ENCODE measurements around the gene STK16. TPM values are rescaled to one million over a fixed set of nuclear protein-coding genes. Genes with fewer than 3 reads are reported as not detected.

The STK16 gene
- total RNA-seq, 1 donor from 2014 or later = 19.9 TPM

DNA sequence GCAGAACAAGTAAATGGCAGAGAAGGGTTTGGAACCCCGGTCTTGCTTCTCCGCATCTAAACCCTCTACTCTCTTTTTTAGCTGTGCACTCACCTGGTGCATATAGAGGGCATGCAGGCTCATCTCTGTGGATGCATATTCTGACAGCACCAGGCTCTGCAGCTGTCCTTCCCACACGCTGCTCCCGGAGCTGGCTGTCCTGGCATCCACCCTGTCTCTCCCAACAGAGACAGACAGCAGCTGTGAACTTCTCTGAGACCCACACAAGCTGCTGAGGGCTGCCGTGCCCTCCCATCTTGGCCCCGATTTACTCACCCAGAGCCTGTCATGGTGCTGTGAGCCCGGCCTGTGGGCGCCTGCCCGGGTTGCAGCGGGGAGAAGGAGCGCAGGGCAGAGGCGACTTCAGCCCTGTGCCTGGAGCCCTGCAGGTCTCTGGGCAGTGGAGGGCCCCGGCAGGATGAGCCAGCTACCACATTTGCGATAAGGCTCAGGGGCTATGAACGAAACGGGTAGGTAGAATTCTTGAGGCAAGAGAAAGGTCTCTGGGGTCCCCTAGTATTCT, 23.2 kb upstream of the STK16 start:
- no peak overlapping the region for H3K27ac Mint-ChIP-seq
- Histone ChIP-seq H3K79me2 (ENCODE audit: low read depth) (no peaks in the 10 kb centered on the region), H3K4me1 (peaks cover 4% of the 10 kb centered on the region), H3K9me3 (ENCODE audit: low read depth) (no peaks in the 10 kb centered on the region), H3K4me3 (no peak overlapping the region), H4K20me1 (ENCODE audit: low read depth) (peaks cover 10% of the 10 kb centered on the region), H3K27ac (no peak overlapping the region), H3K36me3 (no peaks in the 10 kb centered on the region), H3F3A (ENCODE audit: low read depth) (peaks cover 27% of the 10 kb centered on the region), H3K27me3 (no peaks in the 10 kb centered on the region), H3K4me2 (no peak overlapping the region), H3K9ac (no peak overlapping the region), H2AFZ (replicated peaks) (no peak overlapping the region)
- no peak overlapping the region for H3K4me3 Mint-ChIP-seq
- no peaks in the 10 kb centered on the region for H3K9me3 Mint-ChIP-seq
- H3K36me3 Mint-ChIP-seq = peaks cover 22% of the 10 kb centered on the region
- peaks cover 16% of the 10 kb centered on the region for H3K4me1 Mint-ChIP-seq
- TF ChIP-seq, protein P1, sequence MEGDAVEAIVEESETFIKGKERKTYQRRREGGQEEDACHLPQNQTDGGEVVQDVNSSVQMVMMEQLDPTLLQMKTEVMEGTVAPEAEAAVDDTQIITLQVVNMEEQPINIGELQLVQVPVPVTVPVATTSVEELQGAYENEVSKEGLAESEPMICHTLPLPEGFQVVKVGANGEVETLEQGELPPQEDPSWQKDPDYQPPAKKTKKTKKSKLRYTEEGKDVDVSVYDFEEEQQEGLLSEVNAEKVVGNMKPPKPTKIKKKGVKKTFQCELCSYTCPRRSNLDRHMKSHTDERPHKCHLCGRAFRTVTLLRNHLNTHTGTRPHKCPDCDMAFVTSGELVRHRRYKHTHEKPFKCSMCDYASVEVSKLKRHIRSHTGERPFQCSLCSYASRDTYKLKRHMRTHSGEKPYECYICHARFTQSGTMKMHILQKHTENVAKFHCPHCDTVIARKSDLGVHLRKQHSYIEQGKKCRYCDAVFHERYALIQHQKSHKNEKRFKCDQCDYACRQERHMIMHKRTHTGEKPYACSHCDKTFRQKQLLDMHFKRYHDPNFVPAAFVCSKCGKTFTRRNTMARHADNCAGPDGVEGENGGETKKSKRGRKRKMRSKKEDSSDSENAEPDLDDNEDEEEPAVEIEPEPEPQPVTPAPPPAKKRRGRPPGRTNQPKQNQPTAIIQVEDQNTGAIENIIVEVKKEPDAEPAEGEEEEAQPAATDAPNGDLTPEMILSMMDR (IDR thresholded peaks at IDR 0.05) = no peak
- no peak for TF ChIP-seq EZH2phosphoT487 (IDR thresholded peaks at IDR 0.05)
- no peak for TF ChIP-seq EZH2 (IDR thresholded peaks at IDR 0.05)
- DNase-seq (ENCODE audit: low spot score) = no peak
- H3K27me3 Mint-ChIP-seq (ENCODE audit: insufficient read depth, low read depth) = peaks cover 14% of the 10 kb centered on the region

DNA sequence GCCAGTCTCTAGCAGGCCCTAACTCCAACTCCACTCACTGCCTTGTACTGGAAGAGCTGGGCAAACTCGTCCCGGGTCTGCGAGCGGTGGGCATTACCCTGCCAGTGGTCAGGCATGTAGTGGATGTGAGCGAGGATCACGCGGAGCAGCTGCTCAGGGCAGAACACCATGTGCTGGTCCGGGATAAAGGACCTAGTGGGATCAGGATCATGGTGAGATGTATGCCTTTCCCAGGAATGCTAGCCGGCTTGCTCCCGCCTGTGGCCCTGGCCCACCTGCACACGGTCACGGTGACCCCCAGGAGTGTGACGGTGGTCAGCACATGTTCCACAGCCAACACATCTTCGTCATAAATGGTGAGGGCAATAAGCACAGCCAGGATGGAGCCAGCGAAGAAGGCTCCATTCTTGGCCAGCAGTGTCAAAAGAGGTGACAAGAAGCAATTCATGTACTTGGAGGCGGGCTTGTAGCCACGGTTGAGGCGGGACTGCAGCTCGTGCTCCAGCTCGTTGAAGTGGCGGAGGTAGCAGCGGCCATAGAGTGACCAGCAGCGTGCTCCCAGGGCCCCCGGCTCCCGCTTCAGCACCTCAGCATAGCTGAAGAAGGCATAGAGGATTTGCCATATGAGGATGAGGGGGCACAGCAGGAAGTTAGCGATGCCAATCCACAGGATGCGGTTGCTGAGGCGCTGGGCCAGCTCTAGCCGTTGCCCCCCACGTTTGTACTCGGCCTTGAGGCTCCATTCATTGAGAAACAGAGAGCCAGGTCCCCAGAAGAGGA, 21.3 kb upstream of the STK16 start:
- no peak overlapping the region for H3K9ac ChIP-seq
- peaks cover 13% of the 10 kb centered on the region for H3F3A ChIP-seq (ENCODE audit: low read depth)
- H3K9me3 ChIP-seq (ENCODE audit: low read depth) = no peaks in the 10 kb centered on the region
- no peaks in the 10 kb centered on the region for H3K36me3 ChIP-seq
- TF ChIP-seq EZH2 (IDR thresholded peaks at IDR 0.05) = no peak
- TF ChIP-seq EZH2phosphoT487 (IDR thresholded peaks at IDR 0.05) = no peak
- TF ChIP-seq, protein P1 (IDR thresholded peaks at IDR 0.05) = no peak
- Mint-ChIP-seq H3K9me3 (no peaks in the 10 kb centered on the region), H3K27me3 (ENCODE audit: insufficient read depth, low read depth) (peaks cover 11% of the 10 kb centered on the region), H3K36me3 (peaks cover 22% of the 10 kb centered on the region), H3K4me1 (peaks cover 22% of the 10 kb centered on the region), H3K27ac (no peak overlapping the region), H3K4me3 (no peak overlapping the region)
- DNase-seq (ENCODE audit: low spot score) = no peak
- peaks cover 7% of the 10 kb centered on the region for H3K4me1 ChIP-seq
- H3K27me3 ChIP-seq = no peaks in the 10 kb centered on the region
- H3K4me2 ChIP-seq = no peak overlapping the region
- peaks cover 18% of the 10 kb centered on the region for H3K79me2 ChIP-seq (ENCODE audit: low read depth)
- no peak overlapping the region for H3K27ac ChIP-seq
- H4K20me1 ChIP-seq (ENCODE audit: low read depth) = peaks cover 4% of the 10 kb centered on the region
- no peak overlapping the region for H2AFZ ChIP-seq (replicated peaks)
- no peak overlapping the region for H3K4me3 ChIP-seq

DNA sequence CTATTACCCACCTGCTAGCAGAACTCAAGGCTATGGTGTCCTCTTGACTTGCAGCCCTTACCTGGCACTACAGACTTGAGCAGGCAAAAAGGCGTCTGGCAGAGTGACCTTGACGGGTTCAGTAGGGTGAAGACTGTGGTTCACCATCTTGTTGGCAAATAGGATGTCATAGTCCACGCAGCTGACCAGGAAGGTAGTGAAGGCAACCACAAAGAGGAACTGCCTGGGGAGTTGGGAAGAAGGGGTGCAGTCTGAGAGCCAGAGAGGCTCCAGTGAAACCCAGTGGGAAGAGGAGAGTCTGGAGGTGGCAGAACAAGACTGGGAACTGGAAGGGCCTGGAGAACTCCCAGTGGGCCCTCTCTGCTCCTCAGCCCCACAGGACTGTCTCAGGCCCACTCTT, 19.9 kb upstream of the STK16 start:
- no peak overlapping the region for H3K27ac ChIP-seq
- no peak overlapping the region for H3K27ac Mint-ChIP-seq
- no peak overlapping the region for H3K9ac ChIP-seq
- peaks cover 6% of the 10 kb centered on the region for H3K27me3 Mint-ChIP-seq (ENCODE audit: insufficient read depth, low read depth)
- TF ChIP-seq, protein P1 (IDR thresholded peaks at IDR 0.05) = no peak
- no peak for DNase-seq (ENCODE audit: low spot score)
- H3K4me3 Mint-ChIP-seq = peak overlapping the region; percentile 52
- H3K36me3 ChIP-seq = no peaks in the 10 kb centered on the region
- no peak overlapping the region for H2AFZ ChIP-seq (replicated peaks)
- H3F3A ChIP-seq (ENCODE audit: low read depth) = peaks cover 7% of the 10 kb centered on the region
- peaks cover 20% of the 10 kb centered on the region for H3K4me1 Mint-ChIP-seq
- peaks cover 4% of the 10 kb centered on the region for H4K20me1 ChIP-seq (ENCODE audit: low read depth)
- H3K4me2 ChIP-seq = no peak overlapping the region
- H3K4me1 ChIP-seq = peaks cover 7% of the 10 kb centered on the region
- no peaks in the 10 kb centered on the region for H3K9me3 Mint-ChIP-seq
- H3K79me2 ChIP-seq (ENCODE audit: low read depth) = peaks cover 18% of the 10 kb centered on the region
- no peaks in the 10 kb centered on the region for H3K27me3 ChIP-seq
- peaks cover 19% of the 10 kb centered on the region for H3K36me3 Mint-ChIP-seq
- H3K9me3 ChIP-seq (ENCODE audit: low read depth) = no peaks in the 10 kb centered on the region
- H3K4me3 ChIP-seq = no peak overlapping the region
